Body of pancreas (tissue), 4 donors: ENCODE measurements around the gene BRWD1. TPM values are rescaled to one million over a fixed set of nuclear protein-coding genes. Genes with fewer than 3 reads are reported as not detected.

Experiments used
- ATAC-seq: fragments of 150-250 bp; one replicate; pipeline ENCODE4 v1.9.1; 2016
- DNase-seq, 4 donors: peaks; one replicate each; pipeline ENCODE4 v3.0.0-alpha.2; 2019
- H3K27ac ChIP-seq, 4 donors: fragments of 200-600 bp; sonication (generic); 1 replicate in 3 of 4; 2 replicates in 1 of 4; pipeline versions ENCODE4 v1.5.1 to v1.6.1; 2016 to 2019; ENCODE audit warnings: mild to moderate bottlenecking in 1 of 4, mixed read lengths in 1 of 4, moderate library complexity in 1 of 4
- H3K27me3 ChIP-seq, 2 donors: fragments of 200-600 bp; sonication (generic); one replicate each; pipeline ENCODE4 v1.6.0; 2016; ENCODE audit warnings: mild to moderate bottlenecking in 1 of 2
- H3K36me3 ChIP-seq, 2 donors: fragments of 200-600 bp; sonication (generic); replicated peaks in 1 of 2; 2 replicates each; pipeline ENCODE4 v1.5.1; 2016; ENCODE audit warnings: low read depth in 2 of 2; ENCODE audit not compliant: insufficient read depth in 1 of 2
- H3K4me1 ChIP-seq: fragments of 200-600 bp; sonication (generic); one replicate; pipeline ENCODE4 v1.6.0; 2016
- H3K4me3 ChIP-seq, 2 donors: fragments of 200-600 bp; sonication (generic); 1 replicate in 1 of 2; 2 replicates in 1 of 2; pipeline ENCODE4 v1.5.1; 2016 to 2019
- H3K9me3 ChIP-seq, 3 donors: fragments of 200-600 bp; sonication (generic); 1 replicate in 2 of 3; 2 replicates in 1 of 3; pipeline ENCODE4 v1.5.1; 2016
- CTCF ChIP-seq, 7 experiments: fragments of 450-650 bp in 4 of 7; fragments of 200-600 bp in 3 of 7; sonication (generic) in 3 of 7; IDR thresholded peaks; one replicate each; pipeline ENCODE4 v1.5.1; 2016 to 2019; ENCODE audit warnings: antibody characterized with exemption in 7 of 7
- POLR2A ChIP-seq, 3 donors: fragments of 450-650 bp; IDR thresholded peaks; one replicate each; pipeline ENCODE4 v1.6.1; 2016; ENCODE audit warnings: antibody characterized with exemption in 3 of 3, mild to moderate bottlenecking in 2 of 3
- WGBS, 2 donors: methylation state at CpG; one replicate each; pipeline ENCODE4 v1.1.5; 2017; 5-methylcytosine and 5-hydroxymethylcytosine counted together
- intact Hi-C: fragments of 100-400 bp; cut with DNase I; formaldehyde crosslinking; loops from one replicate; pipeline ENCODE4 v1.15.1; 2023
- total RNA-seq, 2 donors: library from RNA; depleted of rRNA; stranded (reverse); fragments of >200 nt; gene quantifications; one replicate each; pipeline ENCODE4 v1.1.0, GENCODE V29; 2016

BRWD1 gene
- total RNA-seq, 2 donors from 2014 or later = 53.7 to 75.2 TPM

DNA sequence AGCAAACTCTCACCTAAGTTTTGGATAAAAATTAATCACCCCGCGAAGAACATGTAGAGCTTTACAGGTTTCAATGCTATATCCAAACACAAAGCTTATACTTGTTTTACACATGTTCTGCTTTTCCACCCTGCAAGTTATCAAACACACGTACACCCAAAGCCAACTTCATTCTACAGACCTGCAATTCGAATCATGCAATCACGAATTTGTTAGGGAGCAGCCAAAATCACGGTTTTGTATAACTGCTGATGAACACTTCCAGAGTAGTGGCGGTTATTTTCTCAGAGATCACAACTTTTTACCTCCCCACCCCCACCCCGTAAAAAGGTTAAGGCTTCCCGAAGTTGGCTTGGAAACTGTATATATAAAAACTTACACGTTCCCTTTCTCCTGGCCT is 34.1 kb upstream of the BRWD1 start:
- H3K9me3 ChIP-seq = no peaks in the 10 kb centered on the region
- TF ChIP-seq CTCF (IDR thresholded peaks at IDR 0.05) = no peak
- no peak for TF ChIP-seq POLR2A (IDR thresholded peaks at IDR 0.05)
- peak overlapping the region in 3 of 4 donors; percentile 90 to 96 (median 91) for H3K27ac ChIP-seq
- H3K36me3 ChIP-seq = peaks cover 0 to 7% of the 10 kb centered on the region in 2 donors
- H3K4me3 ChIP-seq = peak overlapping the region; percentile 75 to 79
- peaks cover 27% of the 10 kb centered on the region for H3K4me1 ChIP-seq
- 2 to 3% methylated on average over 10 of the region's 10 CpGs for WGBS, 2 donors
- no peak for ATAC-seq
- H3K27me3 ChIP-seq = no peaks in the 10 kb centered on the region
- intact Hi-C loops = no loop called here
- DNase-seq = no peak

GRCh38 chr21:39346671-39347331 is 33.4 kb upstream of the BRWD1 start:
- no peak for DNase-seq
- H3K4me1 ChIP-seq = peaks cover 27% of the 10 kb centered on the region
- H3K27ac ChIP-seq = peak overlapping the region in 1 of 4 donors; percentile 96
- no peaks in the 10 kb centered on the region for H3K27me3 ChIP-seq
- ATAC-seq = no peak
- intact Hi-C loops = no loop called here
- no peak overlapping the region for H3K4me3 ChIP-seq
- H3K36me3 ChIP-seq = peaks cover 0 to 7% of the 10 kb centered on the region in 2 donors
- no peaks in the 10 kb centered on the region for H3K9me3 ChIP-seq
- 25 to 29% methylated on average over 7 of the region's 7 CpGs for WGBS, 2 donors
- no peak for TF ChIP-seq CTCF (IDR thresholded peaks at IDR 0.05)
- no peak for TF ChIP-seq POLR2A (IDR thresholded peaks at IDR 0.05)

GRCh38 chr21:39346206-39346605 is 32.8 kb upstream of the BRWD1 start:
- H3K27me3 ChIP-seq = no peaks in the 10 kb centered on the region
- H3K4me1 ChIP-seq = peaks cover 27% of the 10 kb centered on the region
- H3K36me3 ChIP-seq = peaks cover 0 to 10% of the 10 kb centered on the region in 2 donors
- WGBS, 2 donors = 19 to 30% methylated on average over 3 of the region's 3 CpGs
- H3K9me3 ChIP-seq = no peaks in the 10 kb centered on the region
- ATAC-seq (no peak), DNase-seq (no peak)
- H3K4me3 ChIP-seq = no peak overlapping the region
- H3K27ac ChIP-seq = peak overlapping the region in 1 of 4 donors; percentile 22
- intact Hi-C loops = no loop called here
- TF ChIP-seq POLR2A (IDR thresholded peaks at IDR 0.05) = no peak
- TF ChIP-seq CTCF (IDR thresholded peaks at IDR 0.05) = no peak

DNA sequence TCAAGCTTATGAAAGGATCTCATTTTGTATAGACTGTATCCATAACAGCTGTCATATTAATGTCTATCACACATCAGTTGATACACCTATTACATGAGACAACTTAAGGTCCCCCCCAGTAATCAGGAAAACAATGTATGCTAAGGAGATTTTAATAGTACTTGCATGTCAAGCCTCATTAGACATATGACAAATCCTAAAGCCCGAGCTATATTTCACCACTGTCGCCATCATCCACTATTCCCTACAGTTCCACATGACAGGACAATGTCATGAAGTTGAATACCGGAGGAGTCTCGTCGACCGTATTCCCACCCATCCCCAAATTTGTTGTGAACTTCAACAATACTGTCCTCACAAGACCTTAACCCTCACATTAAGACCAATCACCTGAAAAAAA is 32.0 kb upstream of the BRWD1 start:
- no peaks in the 10 kb centered on the region for H3K27me3 ChIP-seq
- DNase-seq (no peak), ATAC-seq (no peak)
- no peak overlapping the region for H3K4me3 ChIP-seq
- H3K4me1 ChIP-seq = peaks cover 27% of the 10 kb centered on the region
- peaks cover 0 to 10% of the 10 kb centered on the region in 2 donors for H3K36me3 ChIP-seq
- no peaks in the 10 kb centered on the region for H3K9me3 ChIP-seq
- H3K27ac ChIP-seq = no peak overlapping the region
- intact Hi-C loops = no loop called here
- TF ChIP-seq CTCF (IDR thresholded peaks at IDR 0.05) (no peak), POLR2A (IDR thresholded peaks at IDR 0.05) (no peak)
- WGBS, 2 donors = 78 to 86% methylated on average over 6 of the region's 6 CpGs

GRCh38 chr21:39344848-39345247 is 31.4 kb upstream of the BRWD1 start:
- no peak for DNase-seq
- no peak for TF ChIP-seq POLR2A (IDR thresholded peaks at IDR 0.05)
- TF ChIP-seq CTCF (IDR thresholded peaks at IDR 0.05) = no peak
- intact Hi-C loops = no loop called here
- peaks cover 0 to 10% of the 10 kb centered on the region in 2 donors for H3K36me3 ChIP-seq
- H3K4me1 ChIP-seq = peaks cover 22% of the 10 kb centered on the region
- no peaks in the 10 kb centered on the region for H3K27me3 ChIP-seq
- WGBS, 2 donors = 86 to 87% methylated on average over 5 of the region's 5 CpGs
- no peak overlapping the region for H3K4me3 ChIP-seq
- no peak overlapping the region for H3K27ac ChIP-seq
- ATAC-seq = no peak
- H3K9me3 ChIP-seq = no peaks in the 10 kb centered on the region
